Left lung (tissue), 10 donors: Measurements from ENCODE around the gene PHLDB2. TPM values are rescaled to one million over a fixed set of nuclear protein-coding genes. Genes with fewer than 3 reads are reported as not detected.

Source experiments
- ATAC-seq: fragments of 200-7000 bp; cut with Tn5 transposase; one replicate; pipeline ENCODE4 v1.9.1; 2020; ENCODE audit warnings: moderate library complexity
- DNase-seq, 4 donors: peaks; one replicate each; pipeline ENCODE4 v3.0.0-alpha.2; 2013 to 2020
- H3K27ac ChIP-seq, 2 donors: fragments of 200-600 bp; sonication (generic) in 1 of 2; one replicate each; pipeline versions ENCODE4 v1.5.0 to v1.8.0; 2020 to 2021
- H3K27me3 ChIP-seq, 2 donors: fragments of 200-600 bp; sonication (generic) in 1 of 2; one replicate each; pipeline versions ENCODE4 v1.5.0 to v1.8.0; 2020 to 2021
- H3K36me3 ChIP-seq, 2 donors: fragments of 200-600 bp; sonication (generic) in 1 of 2; one replicate each; pipeline versions ENCODE4 v1.5.0 to v1.8.0; 2020 to 2021
- H3K4me1 ChIP-seq, 2 donors: fragments of 200-600 bp; one replicate each; pipeline ENCODE4 v1.8.0; 2021
- H3K4me3 ChIP-seq, 2 donors: fragments of 200-600 bp; sonication (generic) in 1 of 2; one replicate each; pipeline versions ENCODE4 v1.5.0 to v1.8.0; 2020 to 2021; ENCODE audit warnings: mild to moderate bottlenecking in 1 of 2
- H3K9me3 ChIP-seq, 2 donors: fragments of 200-600 bp; sonication (generic) in 1 of 2; one replicate each; pipeline versions ENCODE4 v1.5.0 to v1.8.0; 2020 to 2021
- intact Hi-C, 2 donors: fragments of 100-400 bp; cut with DNase I; formaldehyde crosslinking; loops; one replicate each; pipeline versions ENCODE4 v1.11.2 to v1.14.2; 2022
- polyA plus RNA-seq, 6 donors: library from polyadenylated mRNA; unstranded; fragments of 120-200 nt; gene quantifications; one replicate each; pipeline ENCODE4 v1.2.1, GENCODE V29; 2013; ENCODE audit not compliant: insufficient read length in 6 of 6
- total RNA-seq, 2 donors: library from RNA; stranded (reverse); fragmentation: NEBNext Ultra II Directional; extraction: Animal tissue kit (Norgen Biotek cat#: 25700); gene quantifications; one replicate each; pipeline ENCODE4 v1.2.1, GENCODE V29; 2021
- TF ChIP-seq, protein P1 (sequence below), 2 donors: fragments of 200-600 bp; sonication (generic) in 1 of 2; IDR thresholded peaks; one replicate each; pipeline versions ENCODE4 v1.5.0 to v1.8.0; 2021; ENCODE audit warnings: antibody characterized with exemption in 2 of 2
- donor health status: DM: no; HTN: yes; CAD: no.
- donor health status: DM: no; HTN: no; CAD: no.

Gene PHLDB2
- total and polyA plus RNA-seq, 8 donors = 38.0 to 71.0 (median 51.7) TPM

DNA sequence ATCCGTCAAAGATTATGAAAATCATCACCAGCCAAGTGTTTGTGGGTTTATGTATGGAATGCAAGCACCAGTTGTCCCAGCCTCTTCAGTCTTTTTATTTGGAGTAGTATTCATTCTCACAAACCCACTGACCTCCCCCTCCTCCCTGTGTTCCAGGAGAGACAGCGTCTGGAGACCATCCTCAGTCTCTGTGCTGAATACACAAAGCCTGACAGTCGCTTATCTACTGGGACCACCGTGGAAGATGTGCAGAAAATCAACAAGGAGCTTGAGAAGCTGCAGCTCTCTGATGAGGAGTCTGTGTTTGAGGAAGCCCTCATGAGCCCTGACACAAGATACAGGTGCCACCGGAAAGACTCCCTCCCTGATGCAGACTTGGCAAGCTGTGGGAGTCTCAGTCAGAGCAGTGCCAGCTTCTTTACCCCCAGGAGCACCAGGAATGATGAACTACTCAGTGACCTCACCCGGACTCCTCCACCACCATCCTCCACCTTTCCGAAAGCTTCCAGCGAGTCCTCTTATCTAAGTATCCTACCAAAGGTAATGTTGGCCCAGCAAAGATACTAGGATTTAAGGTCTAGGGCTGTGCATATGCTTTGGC, 54.2 kb downstream of the PHLDB2 start:
- Histone ChIP-seq H3K36me3 (peaks cover 0 to 6% of the 10 kb centered on the region in 2 donors), H3K4me3 (no peak overlapping the region), H3K27me3 (no peaks in the 10 kb centered on the region), H3K4me1 (no peaks in the 10 kb centered on the region), H3K9me3 (no peaks in the 10 kb centered on the region), H3K27ac (no peak overlapping the region)
- intact Hi-C loops = no loop called here
- ATAC-seq (no peak), DNase-seq (no peak)
- TF ChIP-seq, protein P1, sequence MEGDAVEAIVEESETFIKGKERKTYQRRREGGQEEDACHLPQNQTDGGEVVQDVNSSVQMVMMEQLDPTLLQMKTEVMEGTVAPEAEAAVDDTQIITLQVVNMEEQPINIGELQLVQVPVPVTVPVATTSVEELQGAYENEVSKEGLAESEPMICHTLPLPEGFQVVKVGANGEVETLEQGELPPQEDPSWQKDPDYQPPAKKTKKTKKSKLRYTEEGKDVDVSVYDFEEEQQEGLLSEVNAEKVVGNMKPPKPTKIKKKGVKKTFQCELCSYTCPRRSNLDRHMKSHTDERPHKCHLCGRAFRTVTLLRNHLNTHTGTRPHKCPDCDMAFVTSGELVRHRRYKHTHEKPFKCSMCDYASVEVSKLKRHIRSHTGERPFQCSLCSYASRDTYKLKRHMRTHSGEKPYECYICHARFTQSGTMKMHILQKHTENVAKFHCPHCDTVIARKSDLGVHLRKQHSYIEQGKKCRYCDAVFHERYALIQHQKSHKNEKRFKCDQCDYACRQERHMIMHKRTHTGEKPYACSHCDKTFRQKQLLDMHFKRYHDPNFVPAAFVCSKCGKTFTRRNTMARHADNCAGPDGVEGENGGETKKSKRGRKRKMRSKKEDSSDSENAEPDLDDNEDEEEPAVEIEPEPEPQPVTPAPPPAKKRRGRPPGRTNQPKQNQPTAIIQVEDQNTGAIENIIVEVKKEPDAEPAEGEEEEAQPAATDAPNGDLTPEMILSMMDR (IDR thresholded peaks at IDR 0.05) = no peak

DNA sequence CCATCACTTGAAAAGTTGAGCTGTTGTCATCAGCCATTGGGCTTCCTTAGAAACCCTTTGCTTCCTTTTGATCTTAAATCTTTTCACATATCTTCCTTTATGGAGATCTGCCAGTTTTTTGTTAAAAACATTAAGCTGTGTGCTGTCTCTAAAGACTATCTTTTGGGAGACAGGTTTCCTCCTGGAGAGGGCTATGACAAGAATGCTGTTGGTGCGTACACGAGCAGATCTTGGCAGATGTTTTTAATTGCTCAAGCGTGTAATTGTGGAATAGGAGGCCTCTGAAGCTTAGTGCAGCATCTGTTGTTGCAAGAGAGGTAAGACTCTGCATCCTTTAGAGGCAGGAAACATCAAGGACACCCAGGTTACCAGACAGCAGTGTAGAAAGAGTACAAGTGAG, 56.8 kb downstream of the PHLDB2 start:
- Histone ChIP-seq H3K4me1 (no peaks in the 10 kb centered on the region), H3K9me3 (no peaks in the 10 kb centered on the region), H3K4me3 (no peak overlapping the region), H3K36me3 (peaks cover 0 to 20% of the 10 kb centered on the region in 2 donors), H3K27ac (no peak overlapping the region), H3K27me3 (no peaks in the 10 kb centered on the region)
- TF ChIP-seq, protein P1 (IDR thresholded peaks at IDR 0.05) = no peak
- intact Hi-C loops = no loop called here
- ATAC-seq (no peak), DNase-seq (no peak)

DNA sequence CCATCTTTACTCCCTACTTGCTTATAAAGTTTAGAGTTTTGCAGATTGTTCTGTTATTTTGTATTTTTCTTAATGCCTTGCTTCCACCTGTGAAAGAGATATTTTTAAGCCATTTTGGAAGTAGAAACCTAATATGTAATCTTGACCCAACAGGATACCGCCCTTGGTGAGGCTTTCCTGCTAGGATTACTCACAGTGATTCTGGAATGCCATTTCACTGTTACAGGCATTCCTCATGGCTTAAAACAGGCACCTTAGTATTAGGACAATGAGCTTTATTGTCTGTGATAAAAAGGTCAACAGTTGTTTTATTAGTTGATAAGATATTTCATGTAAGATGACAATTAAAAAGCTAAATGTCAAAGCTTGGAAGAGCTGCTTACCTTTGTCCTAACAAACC, 58.2 kb downstream of the PHLDB2 start:
- DNase-seq = no peak
- TF ChIP-seq, protein P1 (IDR thresholded peaks at IDR 0.05) = no peak
- no peak overlapping the region for H3K4me3 ChIP-seq
- H3K9me3 ChIP-seq = no peaks in the 10 kb centered on the region
- H3K36me3 ChIP-seq = peaks cover 0 to 20% of the 10 kb centered on the region in 2 donors
- intact Hi-C loops = no loop called here
- no peak for ATAC-seq
- H3K4me1 ChIP-seq = no peaks in the 10 kb centered on the region
- no peaks in the 10 kb centered on the region for H3K27me3 ChIP-seq
- H3K27ac ChIP-seq = no peak overlapping the region

DNA sequence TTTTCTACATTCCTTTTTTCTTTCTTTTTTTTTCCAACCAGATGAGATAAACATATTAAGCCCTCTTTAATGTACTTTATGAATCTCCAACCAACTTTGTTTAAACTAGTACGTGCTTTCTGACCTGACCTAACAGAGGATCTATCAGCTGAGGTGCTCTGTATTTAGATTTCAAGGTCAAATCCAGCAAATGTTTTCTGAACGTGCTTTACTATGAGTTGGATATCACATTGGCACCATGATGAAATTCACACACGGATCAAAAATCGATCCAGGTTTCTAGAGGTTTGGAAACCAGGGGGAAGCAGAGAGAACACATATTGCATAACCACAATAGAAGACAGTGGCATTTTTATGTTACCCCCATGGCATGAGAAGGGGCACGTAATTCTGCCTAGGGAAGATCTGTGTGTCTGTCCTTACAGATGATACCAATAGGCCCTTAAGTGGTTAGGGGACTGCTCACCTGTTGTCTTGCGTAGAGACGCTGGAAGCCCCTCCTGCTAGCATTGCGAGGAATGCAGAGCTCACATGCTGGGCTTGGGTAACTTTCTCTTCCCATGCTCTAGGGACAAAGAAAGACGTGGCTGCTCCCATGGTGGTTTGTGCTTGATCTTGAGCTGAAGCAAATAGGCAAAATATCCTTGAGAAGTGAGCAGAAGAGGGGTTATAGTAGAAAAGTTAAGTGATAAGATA, 60.5 kb downstream of the PHLDB2 start:
- intact Hi-C loops = no loop called here
- TF ChIP-seq, protein P1 (IDR thresholded peaks at IDR 0.05) = no peak
- ATAC-seq (no peak), DNase-seq (no peak)
- Histone ChIP-seq H3K9me3 (no peaks in the 10 kb centered on the region), H3K27me3 (no peaks in the 10 kb centered on the region), H3K27ac (no peak overlapping the region), H3K4me1 (no peaks in the 10 kb centered on the region), H3K36me3 (peaks cover 0 to 14% of the 10 kb centered on the region in 2 donors), H3K4me3 (no peak overlapping the region)

DNA sequence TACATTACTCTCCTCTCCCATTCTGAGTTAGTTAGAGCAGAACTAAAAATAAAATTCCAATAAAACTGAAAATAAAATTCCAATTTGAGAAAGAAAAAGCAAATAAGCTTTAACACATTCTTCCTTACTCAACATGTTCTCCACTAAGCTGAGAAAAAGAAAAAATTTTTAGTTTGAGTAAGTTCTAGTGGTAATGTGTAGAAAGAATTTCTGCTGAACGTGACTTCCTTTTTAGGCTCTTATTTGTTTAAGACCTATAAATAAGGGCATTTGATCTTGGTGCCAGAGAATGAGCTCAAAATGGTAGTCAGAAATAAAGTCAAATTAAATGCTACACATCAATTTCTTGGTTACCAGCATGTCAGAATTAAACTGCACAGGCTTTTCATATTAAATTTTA, 62.1 kb downstream of the PHLDB2 start:
- DNase-seq (no peak), ATAC-seq (no peak)
- H3K36me3 ChIP-seq = peaks cover 0 to 14% of the 10 kb centered on the region in 2 donors
- TF ChIP-seq, protein P1 (IDR thresholded peaks at IDR 0.05) = no peak
- H3K9me3 ChIP-seq = no peaks in the 10 kb centered on the region
- H3K27ac ChIP-seq = no peak overlapping the region
- H3K4me3 ChIP-seq = no peak overlapping the region
- intact Hi-C loops = no loop called here
- H3K4me1 ChIP-seq = no peaks in the 10 kb centered on the region
- no peaks in the 10 kb centered on the region for H3K27me3 ChIP-seq
